NCI-H510A treated with DMSO at 0.1 percent for 48 hours (cell line): ENCODE measurements around the gene SETD2.
"Not testable (repeated sequence)": the region's sequence is repeated elsewhere in the genome, so short reads cannot be mapped to it uniquely, and the experiment has no call there.

Experiments used
- DNase-seq: peaks from one replicate; lab custom pipeline; 2025; lab: John Stamatoyannopoulos, UW

SETD2 gene

GRCh38 chr3:47149339-47149933 is 14.5 kb downstream of the SETD2 start:
- no peak for DNase-seq

DNA sequence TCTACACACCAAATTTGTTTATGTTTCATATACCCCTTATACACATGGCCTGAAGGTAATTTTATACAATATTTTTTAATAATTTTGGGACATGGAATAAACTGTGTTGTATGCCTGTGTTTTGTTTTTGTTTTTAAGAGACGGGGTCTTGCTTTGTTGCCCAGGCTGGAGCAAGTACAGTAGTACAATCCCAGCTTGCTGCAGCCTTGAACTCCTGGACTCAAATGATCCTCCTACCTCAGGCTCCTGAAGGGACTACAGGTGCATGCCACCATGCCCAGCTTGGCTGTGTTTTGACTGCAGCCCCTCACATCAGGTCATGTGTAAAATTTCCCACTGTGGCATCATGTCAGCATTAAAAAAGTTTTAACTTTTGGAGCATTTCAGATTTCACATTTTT is 18.6 kb downstream of the SETD2 start:
- no peak for DNase-seq

- DNase-seq, result no peak
Observed at GRCh38 chr3:47143068-47143467, 20.8 kb downstream of the SETD2 start.

DNA sequence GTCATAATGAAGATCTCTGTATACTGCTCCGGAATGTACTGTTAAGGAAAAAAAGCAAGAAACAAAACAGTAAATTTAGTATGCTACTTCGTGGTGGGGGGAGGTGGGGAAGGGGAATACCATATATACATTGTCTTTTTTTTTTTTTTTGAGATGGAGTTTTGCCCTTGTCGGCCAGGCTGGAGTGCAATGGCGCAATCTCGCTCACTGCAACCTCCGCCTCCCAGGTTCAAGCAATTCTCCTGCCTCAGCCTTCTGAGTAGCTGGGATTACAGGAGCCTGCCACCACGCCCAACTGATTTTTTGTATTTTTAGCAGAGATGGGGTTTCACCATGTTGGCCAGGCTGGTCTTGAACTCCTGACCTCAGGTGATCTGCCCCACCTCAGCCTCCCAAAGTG is 21.4 kb downstream of the SETD2 start:
- DNase-seq, result not testable (repeated sequence)

DNA sequence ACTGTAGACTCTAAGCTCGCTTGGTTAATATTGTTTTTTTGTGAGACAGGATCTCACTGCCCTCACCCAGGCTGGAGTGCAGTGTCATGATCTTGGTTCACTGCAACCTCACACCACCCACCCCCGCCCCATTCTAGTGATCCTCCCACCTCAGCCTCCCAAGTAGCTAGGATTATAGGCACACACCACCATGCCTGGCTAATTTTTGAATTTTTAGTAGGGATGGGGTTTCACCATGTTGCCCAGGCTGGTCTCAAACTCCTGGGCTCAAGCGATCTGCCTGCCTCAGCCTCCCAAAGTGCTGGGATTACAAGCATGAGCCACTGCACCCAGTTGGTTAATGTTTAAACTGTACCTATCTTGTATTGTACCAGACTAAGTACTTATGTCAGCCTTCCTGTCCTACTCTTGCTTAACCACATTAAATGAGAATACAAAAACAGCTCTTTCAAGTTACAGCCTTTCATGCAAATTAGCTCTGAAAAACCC is 22.9 kb downstream of the SETD2 start:
- DNase-seq, result not testable (repeated sequence)

DNA sequence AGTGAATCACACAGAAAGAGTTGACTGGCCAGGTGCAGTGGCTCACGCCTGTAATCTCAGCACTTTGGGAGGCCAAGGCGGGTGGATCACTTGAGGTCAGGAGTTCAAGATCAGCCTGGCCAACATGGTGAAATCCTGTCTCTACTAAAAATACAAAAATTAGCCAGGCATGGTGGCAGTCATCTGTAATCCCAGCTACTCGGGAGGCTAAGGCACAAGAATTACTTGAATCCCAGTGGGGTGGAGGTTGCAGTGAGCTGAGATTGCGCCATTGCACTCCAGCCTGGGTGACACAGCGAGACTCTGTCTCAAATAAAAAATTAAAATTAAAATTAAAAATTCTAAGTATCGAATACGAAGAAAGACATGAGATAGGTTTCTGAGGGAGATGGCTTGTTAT is 23.4 kb downstream of the SETD2 start:
- not testable (repeated sequence) for DNase-seq

- no peak for DNase-seq
Observed at GRCh38 chr3:47134311-47134710, 29.6 kb downstream of the SETD2 start.

DNA sequence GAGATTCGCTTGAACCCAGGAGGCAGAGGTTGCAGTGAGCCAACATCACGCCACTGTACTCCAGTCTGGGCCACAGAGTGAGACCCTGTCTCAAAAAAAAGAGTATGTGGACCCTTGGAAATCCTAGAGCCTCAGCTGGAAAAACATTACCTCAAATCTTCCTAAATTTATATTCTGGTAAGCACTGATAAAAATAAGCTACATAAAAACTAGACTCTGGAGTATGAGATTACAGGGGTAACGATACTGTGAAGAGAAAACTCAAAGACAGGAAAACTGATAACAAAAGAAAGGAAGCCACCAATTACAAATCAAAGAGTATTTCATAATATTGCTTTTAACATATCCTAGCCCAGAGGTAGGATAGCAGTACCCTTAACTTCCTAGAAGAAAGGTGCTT is 30.3 kb downstream of the SETD2 start:
- no peak for DNase-seq

DNA sequence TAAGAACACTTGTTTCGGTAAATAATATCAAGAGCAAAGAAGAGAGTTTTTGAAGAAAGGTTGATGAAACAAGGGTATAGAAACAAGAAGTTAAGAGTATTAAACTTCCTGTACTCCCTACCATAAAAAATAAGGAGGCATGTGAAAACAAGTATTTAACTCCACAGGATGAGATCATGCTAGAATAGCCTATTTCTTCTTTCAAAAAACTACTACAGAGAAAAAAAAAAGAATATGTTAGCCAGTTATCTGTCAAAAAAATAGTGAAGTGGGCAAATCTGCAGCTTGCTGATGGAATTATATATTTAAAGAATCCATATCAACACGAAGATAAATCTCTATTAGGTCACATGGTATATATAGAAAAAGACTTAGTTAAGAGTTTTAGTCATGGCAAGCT is 33.4 kb downstream of the SETD2 start:
- no peak for DNase-seq

- no peak for DNase-seq
Observed at GRCh38 chr3:47128137-47128536, 35.8 kb downstream of the SETD2 start.

- DNase-seq, result no peak
Observed at GRCh38 chr3:47123857-47124256, 40.1 kb downstream of the SETD2 start.

DNA sequence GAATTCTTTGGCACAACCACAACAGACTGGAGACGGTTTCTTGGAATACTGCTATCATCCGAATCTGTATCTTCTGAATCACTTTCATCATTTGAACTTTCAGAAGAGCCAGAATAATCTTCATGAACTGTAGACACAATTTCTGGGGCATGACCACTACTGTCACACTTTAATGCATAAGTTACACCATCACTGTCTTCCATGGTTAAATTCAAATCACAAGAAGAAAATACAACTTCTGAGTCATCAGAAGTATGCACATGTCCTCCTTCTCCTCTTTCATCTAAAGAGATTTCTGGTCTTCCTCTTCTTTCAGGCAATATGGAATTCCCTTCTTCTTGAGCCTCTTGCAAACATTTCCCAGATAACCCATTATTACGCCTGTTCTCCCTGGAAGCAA is 42.5 kb downstream of the SETD2 start:
- DNase-seq, result no peak

DNA sequence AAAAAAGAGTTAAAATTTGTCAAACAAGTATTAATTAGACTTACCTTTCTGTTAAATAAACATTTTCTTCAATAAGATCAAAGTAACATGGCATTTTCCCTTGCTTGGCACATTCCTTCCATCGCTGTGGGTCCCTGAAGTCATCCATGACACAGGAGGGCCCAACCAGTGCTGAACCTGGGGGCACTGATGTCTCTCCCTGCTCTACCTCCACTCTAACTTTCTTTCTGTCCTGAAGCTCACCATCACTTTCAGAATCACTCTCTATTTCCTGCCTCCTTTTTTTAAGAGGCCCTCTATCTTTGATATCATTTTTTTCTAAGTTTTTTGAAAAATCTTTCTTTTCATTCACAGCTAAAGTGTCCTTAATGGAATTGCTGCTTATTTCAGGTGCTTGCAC is 43.8 kb downstream of the SETD2 start:
- DNase-seq, result no peak

GRCh38 chr3:47119387-47119786 is 44.5 kb downstream of the SETD2 start:
- not testable (repeated sequence) for DNase-seq

GRCh38 chr3:47117807-47118364 is 46.0 kb downstream of the SETD2 start:
- DNase-seq, result no peak

GRCh38 chr3:47115524-47115923 is 48.4 kb downstream of the SETD2 start:
- DNase-seq, result not testable (repeated sequence)

DNA sequence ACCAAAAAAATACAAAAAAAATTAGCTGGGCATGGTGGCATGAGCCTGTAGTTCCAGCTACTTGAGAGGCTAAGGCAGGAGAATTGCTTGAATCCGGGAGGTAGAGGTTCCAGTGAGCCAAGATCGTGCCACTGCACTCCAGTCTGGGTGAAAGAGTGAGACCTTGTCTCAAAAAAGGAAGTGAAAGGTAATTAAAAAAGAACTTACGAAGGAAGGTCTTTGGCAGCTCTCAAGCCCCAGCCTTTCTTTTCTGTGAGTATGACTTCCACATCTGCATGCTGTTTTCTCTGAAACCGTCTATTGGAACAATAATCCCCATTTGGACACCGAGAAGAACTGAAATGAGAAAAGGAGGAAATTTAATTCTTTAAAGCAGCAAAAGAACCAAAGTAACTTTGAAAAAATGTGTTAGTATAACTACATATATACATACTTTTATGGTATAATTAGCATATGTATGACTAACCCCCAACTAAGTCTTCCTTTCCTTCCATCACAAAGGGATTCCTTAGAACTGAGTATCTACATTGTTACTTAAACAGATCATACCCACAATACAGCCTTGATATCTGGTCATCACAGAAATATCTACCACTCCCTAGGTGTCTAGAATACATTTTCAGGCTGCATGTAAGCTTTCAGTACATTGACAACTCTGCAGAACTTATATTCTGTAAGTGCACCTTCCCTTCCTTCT is 50.1 kb downstream of the SETD2 start:
- no peak for DNase-seq

DNA sequence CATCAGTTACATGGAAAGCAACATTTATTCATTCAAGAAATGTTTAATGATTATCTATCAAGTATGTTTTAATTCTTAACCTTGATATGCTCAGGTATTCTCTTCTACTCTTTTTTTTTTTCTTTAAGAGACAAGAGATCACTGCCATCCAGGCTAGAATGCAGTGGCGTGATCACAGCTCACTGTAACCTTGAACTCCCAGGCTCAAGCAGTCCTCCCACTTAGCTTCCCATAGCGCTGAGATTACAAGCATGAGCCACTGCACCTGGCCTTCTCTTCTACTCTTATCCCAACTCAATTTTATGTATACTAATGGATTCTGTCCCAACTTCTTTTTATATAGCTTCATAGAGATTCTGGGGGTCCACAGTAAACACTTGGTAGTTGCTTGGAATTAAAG is 50.9 kb downstream of the SETD2 start:
- DNase-seq, result no peak

DNA sequence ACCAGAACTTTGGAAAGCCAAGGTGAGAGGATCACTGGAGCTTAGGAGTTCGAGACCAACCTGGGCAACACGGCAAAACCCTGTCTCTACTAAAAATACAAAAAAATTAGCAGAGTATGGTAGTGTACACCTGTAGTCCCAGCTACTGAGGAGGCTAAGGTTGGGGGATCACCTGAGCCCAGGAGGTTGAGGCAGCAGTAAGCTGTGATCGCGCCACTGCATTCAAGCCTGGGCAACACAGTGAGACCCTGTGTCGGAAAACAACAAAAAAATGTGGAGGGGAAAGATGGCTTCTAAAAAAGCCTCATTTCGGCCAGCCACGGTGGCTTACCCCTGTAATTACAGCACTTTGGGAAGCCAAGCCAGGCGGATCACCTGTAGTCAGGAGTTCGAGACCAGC is 54.5 kb downstream of the SETD2 start:
- DNase-seq, result no peak

- no peak for DNase-seq
Observed at GRCh38 chr3:47108546-47108945, 55.4 kb downstream of the SETD2 start.

- no peak for DNase-seq
Observed at GRCh38 chr3:47104259-47104658, 59.7 kb downstream of the SETD2 start.

GRCh38 chr3:47103619-47104018 is 60.3 kb downstream of the SETD2 start:
- no peak for DNase-seq

DNA sequence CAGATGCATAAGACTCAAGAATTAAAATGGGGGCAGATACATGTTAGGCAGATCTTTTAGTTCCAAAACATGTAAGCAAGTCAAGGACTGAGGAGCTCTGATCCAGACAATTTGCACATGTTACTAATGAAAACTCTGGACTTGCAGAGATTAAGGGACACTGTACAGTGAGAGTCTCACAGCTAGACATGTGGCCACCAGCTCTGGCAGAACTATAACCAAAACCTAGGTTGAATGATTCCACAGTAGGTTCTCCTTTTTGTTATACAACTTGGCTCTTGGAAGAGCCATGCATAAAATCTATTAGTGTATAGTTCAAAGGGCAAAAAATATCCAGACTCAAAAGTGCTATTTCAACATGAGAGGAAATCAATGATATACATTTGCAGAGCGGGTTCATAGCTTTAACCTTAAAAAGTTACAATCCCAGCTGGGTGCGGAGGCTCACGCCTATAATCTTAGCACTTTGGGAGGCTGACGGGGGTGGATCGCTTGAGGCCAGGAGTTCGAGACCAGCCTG is 61.8 kb downstream of the SETD2 start:
- DNase-seq, result no peak
